Upper lobe of left lung (tissue), 4 donors: Measurements from ENCODE around the gene OLFML1.

Experiments
- CTCF ChIP-seq, 6 experiments: fragments of 450-650 bp in 4 of 6; fragments of 200-600 bp in 2 of 6; sonication (generic) in 2 of 6; IDR thresholded peaks; one replicate each; pipeline ENCODE4 v1.5.1; 2016 to 2019; ENCODE audit warnings: antibody characterized with exemption in 6 of 6
- POLR2A ChIP-seq, 4 donors: fragments of 450-650 bp; IDR thresholded peaks; one replicate each; pipeline ENCODE4 v1.5.1; 2016 to 2017; ENCODE audit warnings: antibody characterized with exemption in 4 of 4, mild to moderate bottlenecking in 2 of 4
- POLR2AphosphoS5 ChIP-seq, 2 donors: sonication (generic); formaldehyde crosslinking; IDR thresholded peaks; one replicate each; pipeline ENCODE4 v1.5.1; 2017; ENCODE audit warnings: antibody characterized with exemption in 2 of 2

- TF ChIP-seq POLR2A (IDR thresholded peaks at IDR 0.05) (no peak), CTCF (IDR thresholded peaks at IDR 0.05) (no peak), POLR2AphosphoS5 (IDR thresholded peaks at IDR 0.05) (no peak)
These were observed 35.5 kb upstream of the OLFML1 start for GRCh38 chr11:7449841-7450214.
